Hypothalamus (tissue), 51 donors: ENCODE results near the gene SLAMF6.
"Not testable (repeated sequence)": the region's sequence is repeated elsewhere in the genome, so short reads cannot be mapped to it uniquely, and the experiment has no call there.

Experiments used
- DNase-seq, 51 donors: peaks; one replicate each; lab custom pipeline; 2025; lab: John Stamatoyannopoulos, UW

The SLAMF6 gene

GRCh38 chr1:160522622-160523345, at the start of gene SLAMF6:
Gene SLAMF6, minus strand, starts transcription at chr1:160523255. Its CDS starts 63 bp downstream, at chr1:160523192.
- DNase-seq = no peak

- no peak for DNase-seq
These were observed 47.8 kb upstream of the SLAMF6 start for GRCh38 chr1:160570840-160571239.

GRCh38 chr1:160569806-160570205, 46.8 kb upstream of the SLAMF6 start:
- DNase-seq = no peak

GRCh38 chr1:160567858-160568682, 45.0 kb upstream of the SLAMF6 start:
- DNase-seq = no peak

- no peak for DNase-seq
These were observed 44.3 kb upstream of the SLAMF6 start for GRCh38 chr1:160567341-160567740.

GRCh38 chr1:160565564-160565963, 42.5 kb upstream of the SLAMF6 start:
- no peak for DNase-seq

- not testable (repeated sequence) for DNase-seq
These were observed 40.2 kb upstream of the SLAMF6 start for GRCh38 chr1:160563230-160563629.

- DNase-seq = not testable (repeated sequence)
These were observed 39.7 kb upstream of the SLAMF6 start for GRCh38 chr1:160562745-160563144.

GRCh38 chr1:160560806-160561205, 37.8 kb upstream of the SLAMF6 start:
- DNase-seq = no peak

GRCh38 chr1:160560045-160560705, 37.1 kb upstream of the SLAMF6 start:
- no peak for DNase-seq

GRCh38 chr1:160559437-160559836, 36.4 kb upstream of the SLAMF6 start:
- not testable (repeated sequence) for DNase-seq

- DNase-seq = no peak
These were observed 35.8 kb upstream of the SLAMF6 start for GRCh38 chr1:160558660-160559380.

GRCh38 chr1:160553778-160554177, 30.7 kb upstream of the SLAMF6 start:
- no peak for DNase-seq

- DNase-seq = no peak
These were observed 29.4 kb upstream of the SLAMF6 start for GRCh38 chr1:160552425-160552824.

- DNase-seq = no peak
These were observed 27.5 kb upstream of the SLAMF6 start for GRCh38 chr1:160550572-160551034.

GRCh38 chr1:160549665-160550006, 26.6 kb upstream of the SLAMF6 start:
- no peak for DNase-seq

GRCh38 chr1:160548960-160549664, 26.1 kb upstream of the SLAMF6 start:
- DNase-seq = no peak

- DNase-seq = no peak
These were observed 25.1 kb upstream of the SLAMF6 start for GRCh38 chr1:160548183-160548582.

- no peak for DNase-seq
These were observed 24.4 kb upstream of the SLAMF6 start for GRCh38 chr1:160547422-160547821.

- no peak for DNase-seq
These were observed 23.9 kb upstream of the SLAMF6 start for GRCh38 chr1:160546942-160547341.
